HG03442 (cell line): Measurements from ENCODE around the gene UQCR10.

ENCODE experiments used
- ATAC-seq: cut with Tn5 transposase; IDR thresholded peaks from one replicate; pipeline ENCODE4 v1.9.1; 2021; ENCODE audit warnings: mild to moderate bottlenecking, moderate library complexity; ENCODE audit not compliant: unreplicated experiment

UQCR10 gene

DNA sequence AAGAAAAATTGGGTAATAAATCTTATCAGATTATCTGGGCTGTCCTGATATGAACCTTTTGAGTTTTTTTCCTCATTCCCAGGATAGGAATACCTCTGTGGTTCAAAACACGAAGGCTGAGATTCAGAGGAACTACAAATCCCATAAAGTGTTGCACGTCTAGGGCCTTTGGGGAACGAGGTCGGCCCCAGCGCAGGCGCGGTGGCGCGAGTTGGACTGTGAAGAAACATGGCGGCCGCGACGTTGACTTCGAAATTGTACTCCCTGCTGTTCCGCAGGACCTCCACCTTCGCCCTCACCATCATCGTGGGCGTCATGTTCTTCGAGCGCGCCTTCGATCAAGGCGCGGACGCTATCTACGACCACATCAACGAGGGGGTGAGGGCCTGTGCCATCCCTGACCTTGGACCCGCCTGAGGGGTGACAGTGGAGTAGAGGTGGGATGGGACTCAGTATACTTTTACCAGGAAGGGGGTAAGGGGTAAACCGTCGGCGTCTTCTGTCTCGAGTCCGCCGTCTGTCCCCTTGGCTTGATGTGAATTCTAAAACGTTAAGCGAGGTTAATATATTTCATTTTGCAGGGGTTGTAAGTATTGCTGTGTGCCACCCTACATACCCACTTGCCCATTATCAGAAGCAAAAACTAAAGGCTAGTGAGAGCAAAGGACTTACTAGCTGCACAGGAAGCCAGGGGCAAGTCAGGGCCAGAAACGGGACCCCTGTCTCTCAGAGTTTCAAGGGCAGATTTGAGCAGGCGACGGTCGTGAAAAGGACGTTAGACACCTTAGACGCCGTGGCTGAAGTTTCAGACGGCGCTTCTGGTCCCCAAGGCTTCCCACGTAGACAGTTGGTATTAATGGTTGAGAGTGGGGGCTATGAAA lies at the start of gene UQCR10:
Gene UQCR10, plus strand, starts transcription at position 199 of the 881 bp plus-strand sequence. Its CDS starts 30 bp downstream, at position 229.
- ATAC-seq = peak; percentile 48

DNA sequence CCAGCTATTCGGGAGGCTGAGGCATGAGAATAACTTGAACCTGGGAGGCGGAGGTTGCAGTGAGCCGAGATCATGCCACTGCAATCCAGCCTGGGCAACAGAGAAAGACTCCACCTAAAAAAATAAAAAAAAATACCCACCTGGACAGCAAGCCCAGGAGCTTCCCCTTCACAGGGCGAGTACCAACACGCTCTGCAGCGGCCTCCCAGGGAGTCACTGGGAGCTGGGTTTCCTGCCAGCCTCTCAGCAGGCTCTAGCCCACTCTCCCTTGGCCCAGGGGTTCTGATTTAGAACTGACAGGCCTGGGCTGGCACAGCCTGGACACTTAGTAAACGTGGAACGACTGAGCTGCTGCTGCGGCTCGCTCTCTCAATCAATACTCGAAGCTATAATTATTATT lies 49.4 kb upstream of the UQCR10 start:
- ATAC-seq = no peak

DNA sequence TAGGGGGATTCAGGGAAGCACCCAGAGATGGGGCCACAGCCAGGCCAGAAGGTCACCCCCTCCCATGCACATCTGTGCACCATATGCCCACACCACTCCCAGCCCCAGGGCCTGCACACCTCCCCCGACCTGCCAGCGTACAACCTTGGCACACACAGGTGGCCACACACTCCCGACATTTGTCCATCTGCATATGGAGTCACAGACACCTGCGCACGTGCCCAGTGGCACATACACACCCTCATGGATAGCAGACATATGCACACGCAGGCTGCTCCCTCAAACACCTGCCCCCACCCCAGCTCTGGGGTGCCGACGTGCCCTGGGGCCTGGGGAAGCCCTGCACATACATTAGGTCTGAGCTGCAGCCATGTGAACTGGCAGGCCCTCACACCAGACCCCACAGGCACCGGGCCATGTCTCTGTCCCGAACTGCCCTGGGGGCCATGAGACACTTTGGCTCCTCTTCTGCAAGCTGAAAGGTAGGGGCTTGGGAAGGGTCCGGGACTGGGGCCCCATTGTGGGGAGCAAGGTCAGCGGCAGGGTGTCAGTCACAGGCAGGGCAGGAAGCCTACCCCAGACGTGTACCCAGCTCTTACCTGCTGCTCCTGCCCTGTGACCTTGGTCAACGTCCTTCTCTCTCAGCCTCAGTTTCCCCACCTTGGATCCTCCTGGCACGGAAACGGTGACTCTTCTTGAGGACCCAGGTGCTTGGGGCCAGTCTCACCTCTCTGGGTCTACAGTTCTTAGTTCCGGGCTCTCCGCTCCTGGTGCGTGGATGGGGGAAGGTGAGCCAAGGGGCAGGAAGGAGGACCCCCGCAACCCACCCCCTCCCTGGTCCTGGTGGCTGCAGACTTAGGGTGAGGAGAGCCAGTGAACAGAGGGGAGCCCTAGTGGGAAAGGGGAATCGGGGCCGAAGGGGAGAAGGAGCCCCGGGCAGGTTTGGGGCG lies 47.9 kb upstream of the UQCR10 start:
- no peak for ATAC-seq

- ATAC-seq = no peak
Observed at GRCh38 chr22:29719899-29720645, 47.1 kb upstream of the UQCR10 start, which contains the start of gene CABP7. Gene CABP7 (plus strand): TSS chr22:29720003. CDS start chr22:29720425, 422 bp downstream.

DNA sequence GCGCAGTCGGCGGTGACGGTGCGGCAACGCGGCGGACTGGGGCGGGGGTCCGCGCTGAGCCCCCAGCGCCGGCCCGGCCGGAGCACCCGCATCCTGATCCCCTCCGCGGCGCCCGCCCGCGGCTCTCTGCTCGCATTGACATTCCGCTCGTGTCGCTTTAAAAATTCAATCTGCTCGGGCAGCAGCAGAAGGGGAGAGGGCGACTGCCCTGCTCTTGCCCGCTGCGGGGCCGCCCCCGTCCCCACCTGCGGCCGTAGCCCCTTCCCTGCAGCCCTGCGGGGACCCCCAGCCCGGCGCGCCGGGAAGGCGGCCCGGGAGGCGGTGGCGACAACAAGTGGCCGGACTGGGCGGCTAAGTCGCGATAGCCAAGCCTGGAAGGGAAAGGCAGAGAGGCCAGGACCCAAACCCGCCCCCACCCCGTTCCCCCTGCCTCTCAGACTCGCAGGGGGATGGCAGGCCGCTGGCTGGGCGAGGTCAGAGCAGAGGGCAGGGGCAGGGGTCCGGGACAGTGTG lies 46.3 kb upstream of the UQCR10 start:
- no peak for ATAC-seq

DNA sequence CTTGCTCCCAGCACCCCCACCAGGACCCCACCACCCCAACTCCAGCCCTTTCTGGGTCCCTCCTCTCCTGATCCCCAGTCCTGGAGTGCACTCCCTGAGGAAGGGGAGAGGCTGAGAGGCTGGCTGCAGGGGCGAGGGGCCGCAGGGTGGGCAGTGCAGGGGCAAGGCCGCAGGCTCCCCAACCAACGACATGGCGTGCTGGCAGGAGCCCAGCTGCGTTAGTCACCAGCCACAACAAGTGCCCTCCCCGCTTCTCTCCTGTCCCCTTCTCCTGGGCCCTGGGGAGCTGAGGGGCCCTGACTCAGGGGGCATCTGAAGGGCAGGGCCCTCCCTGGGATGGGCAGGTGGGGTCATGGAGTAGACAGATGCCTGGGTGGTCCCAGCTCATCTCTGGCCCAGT lies 45.0 kb upstream of the UQCR10 start:
- ATAC-seq = no peak

DNA sequence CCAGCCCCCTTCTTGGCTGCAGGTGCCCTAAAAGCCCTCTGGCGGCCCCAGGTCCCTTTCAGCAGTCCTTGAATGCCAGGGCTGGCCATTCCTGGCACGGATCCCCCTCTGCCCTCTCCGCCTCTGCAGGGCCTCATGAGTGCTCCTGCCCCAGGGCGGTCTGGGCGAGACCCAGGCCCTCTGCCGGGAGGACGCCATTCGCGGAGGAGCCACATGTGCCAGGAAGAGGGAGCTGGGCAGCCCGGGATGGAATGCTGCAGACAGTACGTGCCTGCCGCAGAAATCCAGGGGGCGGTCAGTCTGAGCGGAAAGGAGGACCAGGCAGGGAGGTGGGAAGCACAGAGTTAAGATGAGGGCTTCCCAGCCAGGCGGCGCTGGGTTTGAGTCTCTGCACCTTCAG lies 44.6 kb upstream of the UQCR10 start:
- ATAC-seq = no peak

GRCh38 chr22:29723766-29724165 lies 43.4 kb upstream of the UQCR10 start:
- no peak for ATAC-seq

GRCh38 chr22:29724843-29725242 lies 42.3 kb upstream of the UQCR10 start:
- ATAC-seq = no peak

DNA sequence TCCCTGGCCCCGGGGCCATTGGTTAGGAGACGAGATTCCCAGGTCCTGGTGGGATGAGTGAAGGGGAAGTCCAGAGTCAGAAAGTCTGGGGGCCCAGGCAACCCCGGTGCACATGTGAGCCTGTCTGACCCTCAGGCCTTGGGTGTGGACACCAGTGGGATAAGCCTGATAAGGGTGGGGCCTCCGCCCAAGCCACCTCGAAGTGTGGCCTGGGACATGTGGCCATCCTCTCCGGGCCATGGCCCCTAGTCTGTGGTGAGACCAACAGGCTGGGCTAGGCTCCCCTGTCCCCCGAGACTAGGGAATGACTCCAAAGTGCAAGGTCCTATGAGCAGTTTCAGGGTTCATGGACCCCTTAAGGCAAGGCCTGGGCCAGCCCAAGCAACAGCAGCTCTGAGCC lies 41.1 kb upstream of the UQCR10 start:
- ATAC-seq = no peak

GRCh38 chr22:29726512-29727130 lies 40.5 kb upstream of the UQCR10 start:
- ATAC-seq = no peak

DNA sequence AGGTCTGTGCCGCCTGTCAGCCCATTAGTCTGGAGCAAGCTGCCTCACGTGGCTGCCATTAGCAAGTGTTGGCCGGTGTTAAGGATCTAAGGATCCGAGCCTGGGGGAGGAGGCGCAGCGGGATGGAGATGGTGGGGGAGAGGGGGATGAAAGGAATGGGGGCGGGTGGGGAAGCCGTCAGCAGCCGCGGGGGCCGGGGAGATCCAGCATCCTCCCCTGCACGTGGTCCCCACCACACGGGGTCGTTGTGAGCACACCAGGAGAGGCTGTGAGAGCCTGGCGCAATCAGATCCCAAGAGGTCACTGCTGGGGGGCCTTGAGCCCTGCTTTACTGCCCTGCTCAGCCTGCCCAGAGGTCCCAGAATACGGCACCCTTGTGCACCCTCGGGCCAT lies 40.0 kb upstream of the UQCR10 start:
- ATAC-seq = no peak

- ATAC-seq = no peak
Observed at GRCh38 chr22:29729161-29729560, 38.0 kb upstream of the UQCR10 start.

GRCh38 chr22:29731058-29731850 lies 35.9 kb upstream of the UQCR10 start:
- no peak for ATAC-seq

- no peak for ATAC-seq
Observed at GRCh38 chr22:29732883-29733282, 34.3 kb upstream of the UQCR10 start.

DNA sequence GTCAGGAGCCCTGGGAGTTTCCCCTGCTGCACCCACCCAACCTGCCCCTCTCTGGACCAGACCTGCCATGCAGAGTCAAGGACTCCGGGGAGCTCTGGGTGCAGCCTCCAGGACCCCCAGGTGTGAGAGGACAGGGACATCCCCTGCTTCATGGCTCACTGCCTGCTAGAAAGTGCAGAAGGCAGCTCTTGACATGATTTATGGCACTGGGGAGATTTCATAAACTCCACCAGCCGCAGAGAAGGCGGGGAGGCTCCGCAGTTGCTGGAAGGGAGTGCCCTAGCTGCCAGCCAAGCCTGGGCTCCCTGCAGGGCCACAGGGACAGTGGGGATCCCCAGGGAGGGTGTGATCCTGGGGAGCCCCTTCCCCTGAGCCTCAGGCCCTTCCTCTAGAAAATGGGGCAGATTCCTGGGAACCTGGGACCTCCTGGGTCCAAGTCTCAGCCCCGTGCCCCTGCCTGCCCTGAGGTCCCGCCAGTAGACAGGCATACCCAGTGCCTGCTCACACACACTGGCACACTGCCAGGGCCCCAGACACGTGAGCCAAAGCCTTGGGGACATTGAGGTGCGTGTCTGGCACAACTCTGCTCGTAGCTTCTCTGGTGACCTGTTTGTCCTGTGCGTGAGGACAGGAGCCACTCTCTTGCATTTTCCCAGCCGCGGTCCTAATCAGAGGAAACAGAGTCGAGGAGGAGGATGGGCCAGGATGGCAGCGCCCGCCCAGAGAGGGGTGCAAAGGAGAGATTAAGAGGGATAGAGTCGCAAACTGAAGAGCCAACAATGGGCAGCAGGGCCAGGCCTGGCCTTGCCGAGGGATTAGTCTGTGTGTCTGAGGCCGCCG lies 33.6 kb upstream of the UQCR10 start:
- ATAC-seq = no peak

GRCh38 chr22:29734406-29734805 lies 32.8 kb upstream of the UQCR10 start:
- ATAC-seq = no peak

DNA sequence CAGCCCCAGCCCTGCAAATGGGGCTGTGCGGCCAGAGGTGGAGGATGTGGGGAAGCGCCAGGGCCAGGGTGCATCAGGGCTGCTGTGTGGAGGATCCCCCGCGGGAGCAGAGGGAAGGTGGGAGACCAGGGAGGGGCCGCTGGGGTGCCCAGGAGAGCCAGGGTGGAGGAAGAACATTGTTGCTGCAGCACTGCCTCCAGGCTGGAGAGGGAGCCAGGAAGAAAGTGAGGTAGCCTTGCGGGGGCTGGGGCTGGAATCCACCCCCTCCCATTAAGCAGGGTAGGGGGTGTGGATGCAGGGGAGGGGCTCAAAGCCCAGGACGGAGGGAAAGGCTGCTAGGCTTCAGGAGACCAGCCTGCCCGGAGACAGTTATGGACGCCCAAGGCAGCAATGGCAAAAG lies 32.3 kb upstream of the UQCR10 start:
- no peak for ATAC-seq

DNA sequence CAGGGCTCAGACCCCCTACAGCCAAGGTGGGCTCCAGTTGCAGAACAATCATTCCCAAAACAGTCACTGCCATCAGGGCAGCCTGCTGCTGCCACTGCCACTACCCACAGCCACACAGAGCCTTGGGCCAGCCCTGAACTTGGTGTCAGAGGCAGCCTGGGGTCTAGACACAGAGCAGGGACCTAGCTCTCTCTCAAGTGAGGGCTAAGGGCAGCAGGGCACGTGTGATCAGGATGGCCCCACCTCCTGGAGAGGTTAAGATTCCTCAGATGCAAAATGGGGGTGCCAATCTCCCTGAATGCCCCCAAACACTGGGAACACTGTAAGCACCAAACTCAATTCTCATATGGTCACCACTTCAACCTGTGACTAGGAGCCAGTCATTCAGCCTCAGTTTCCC lies 31.8 kb upstream of the UQCR10 start:
- ATAC-seq = no peak
